ENCODE data around the gene ITPKC. TPM values are rescaled to one million over a fixed set of nuclear protein-coding genes. Genes with fewer than 3 reads are reported as not detected.

ITPKC gene
- total and polyA plus RNA-seq, 4 donors = 28.0 to 97.2 (median 43.1) TPM

GRCh38 chr19:40687525-40688016 is 29.3 kb upstream of the ITPKC start:
- no peaks in the 10 kb centered on the region for H3K27me3 ChIP-seq (ENCODE audit: control insufficient read depth in 3 of 3, insufficient read depth in 3 of 3, low read length in 2 of 3)
- no peaks in the 10 kb centered on the region for H3K9me3 ChIP-seq (ENCODE audit: control insufficient read depth in 4 of 4, insufficient read depth in 3 of 4, low read length in 3 of 4)
- WGBS, 2 donors = 58 to 71% methylated on average over 12 of the region's 12 CpGs
- H3K4me3 ChIP-seq = no peak overlapping the region
- peaks cover 0 to 29% (median 20%) of the 10 kb centered on the region in 4 donors for H3K36me3 ChIP-seq (ENCODE audit: control insufficient read depth in 4 of 4, insufficient read depth in 4 of 4, low read length in 4 of 4)
- peaks cover 0 to 36% (median 14%) of the 10 kb centered on the region in 5 donors for H3K4me1 ChIP-seq (ENCODE audit: control insufficient read depth in 5 of 5, insufficient read depth in 5 of 5, low read length in 5 of 5)
- H3K27ac ChIP-seq (ENCODE audit: low read depth in 1 of 2, low read length in 1 of 2) = peak overlapping the region in 1 of 2 donors; percentile 58
- peak overlapping the region in 1 of 2 donors; percentile 30 for H3K9ac ChIP-seq (ENCODE audit: insufficient read depth in 1 of 2, low read length in 2 of 2)
- DNase-seq = peak; percentile 72 to 79 (median 73)
- no peak for ATAC-seq (ENCODE audit: insufficient read depth, low FRiP score)
- no peak for TF ChIP-seq CTCF (IDR thresholded peaks at IDR 0.05; ENCODE audit: control extremely low read depth, extremely low read depth)

- H3K4me3 ChIP-seq = no peak overlapping the region
- no peak for TF ChIP-seq CTCF (IDR thresholded peaks at IDR 0.05; ENCODE audit: control extremely low read depth, extremely low read depth)
- WGBS, 2 donors = 82 to 93% methylated on average over 1 of the region's 1 CpG
- H3K27me3 ChIP-seq (ENCODE audit: control insufficient read depth in 3 of 3, insufficient read depth in 3 of 3, low read length in 2 of 3) = no peaks in the 10 kb centered on the region
- H3K36me3 ChIP-seq (ENCODE audit: control insufficient read depth in 4 of 4, insufficient read depth in 4 of 4, low read length in 4 of 4) = peaks cover 0 to 27% (median 15%) of the 10 kb centered on the region in 4 donors
- DNase-seq = no peak
- ATAC-seq (ENCODE audit: insufficient read depth, low FRiP score) = no peak
- peaks cover 0 to 36% (median 14%) of the 10 kb centered on the region in 5 donors for H3K4me1 ChIP-seq (ENCODE audit: control insufficient read depth in 5 of 5, insufficient read depth in 5 of 5, low read length in 5 of 5)
- H3K27ac ChIP-seq (ENCODE audit: low read depth in 1 of 2, low read length in 1 of 2) = peak overlapping the region in 1 of 2 donors; percentile 37
- peak overlapping the region in 1 of 2 donors; percentile 2 for H3K9ac ChIP-seq (ENCODE audit: insufficient read depth in 1 of 2, low read length in 2 of 2)
- no peaks in the 10 kb centered on the region for H3K9me3 ChIP-seq (ENCODE audit: control insufficient read depth in 4 of 4, insufficient read depth in 3 of 4, low read length in 3 of 4)
Measured at GRCh38 chr19:40688309-40688708, 28.6 kb upstream of the ITPKC start.

- Histone ChIP-seq H3K4me1 (ENCODE audit: control insufficient read depth in 5 of 5, insufficient read depth in 5 of 5, low read length in 5 of 5) (peaks cover 0 to 36% (median 14%) of the 10 kb centered on the region in 5 donors), H3K27ac (ENCODE audit: low read depth in 1 of 2, low read length in 1 of 2) (peak overlapping the region in 1 of 2 donors; percentile 4), H3K9me3 (ENCODE audit: control insufficient read depth in 4 of 4, insufficient read depth in 3 of 4, low read length in 3 of 4) (no peaks in the 10 kb centered on the region), H3K27me3 (ENCODE audit: control insufficient read depth in 3 of 3, insufficient read depth in 3 of 3, low read length in 2 of 3) (no peaks in the 10 kb centered on the region), H3K9ac (ENCODE audit: insufficient read depth in 1 of 2, low read length in 2 of 2) (peak overlapping the region in 1 of 2 donors; percentile 72), H3K36me3 (ENCODE audit: control insufficient read depth in 4 of 4, insufficient read depth in 4 of 4, low read length in 4 of 4) (peaks cover 0 to 32% (median 15%) of the 10 kb centered on the region in 4 donors), H3K4me3 (no peak overlapping the region)
- no peak for TF ChIP-seq CTCF (IDR thresholded peaks at IDR 0.05; ENCODE audit: control extremely low read depth, extremely low read depth)
- 80 to 85% methylated on average over 4 of the region's 4 CpGs for WGBS, 2 donors
- ATAC-seq (ENCODE audit: insufficient read depth, low FRiP score) = no peak
- peak in 1 of 3 donors; percentile 11 for DNase-seq
Measured at GRCh38 chr19:40688987-40689338, 27.9 kb upstream of the ITPKC start.

All from lung (tissue), 12 donors.